ENCODE data around the gene LRMDA. TPM values are rescaled to one million over a fixed set of nuclear protein-coding genes. Genes with fewer than 3 reads are reported as not detected.

Gene LRMDA
- total and polyA plus RNA-seq, 2 of the 8 experiments (the other 6 are each of a cell fraction or from before 2014, with no cell fraction given) = 0.86 to 2.8 TPM

DNA sequence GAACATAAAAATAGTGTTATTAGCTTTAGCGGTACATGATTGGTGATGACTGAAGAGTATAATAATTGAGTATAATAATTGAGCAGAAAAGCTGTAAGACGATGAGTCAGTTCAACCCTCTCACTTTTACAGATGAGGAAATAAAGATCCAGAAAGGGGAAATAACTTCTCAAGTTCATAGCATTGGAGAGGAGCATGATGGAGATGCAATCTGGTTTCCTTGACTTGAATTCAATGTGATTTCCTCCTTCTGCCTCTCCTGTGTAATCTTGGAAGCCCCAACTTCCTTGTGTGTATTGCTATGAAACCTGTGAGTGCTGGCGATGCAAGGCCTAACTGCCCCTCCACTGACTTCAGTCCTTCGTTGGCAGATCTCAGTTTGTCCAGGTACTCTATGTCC lies 265.1 kb downstream of the LRMDA start:
- H2AK5ac ChIP-seq (ENCODE audit: low read depth, low read length) = no peak overlapping the region
- H2BK120ac ChIP-seq (replicated peaks; ENCODE audit: low read depth, low read length) = no peak overlapping the region
- no peak overlapping the region for H3K56ac ChIP-seq (replicated peaks; ENCODE audit: insufficient read length, low read depth, low read length)
- H3K23ac ChIP-seq (ENCODE audit: insufficient read length) = no peak overlapping the region
- no peaks in the 10 kb centered on the region for H3K9me3 ChIP-seq (ENCODE audit: insufficient read depth in 2 of 2, low read depth in 1 of 2, low read length in 1 of 2)
- no peaks in the 10 kb centered on the region for H4K20me1 ChIP-seq (replicated peaks in 1 of 2; ENCODE audit: control insufficient read depth in 1 of 2, insufficient read depth in 2 of 2, low read length in 2 of 2)
- ChIA-PET POLR2A (ENCODE audit: partially characterized antibody) (no interaction called here), CTCF (ENCODE audit: partially characterized antibody) (no interaction called here)
- no peak overlapping the region for H3K9ac ChIP-seq (replicated peaks in 1 of 4; ENCODE audit: extremely low read depth in 1 of 4, low read depth in 3 of 4, low read length in 3 of 4)
- H3K79me2 ChIP-seq (ENCODE audit: control insufficient read depth in 1 of 2, insufficient read depth in 2 of 2, low read length in 2 of 2) = no peaks in the 10 kb centered on the region
- 95% methylated on average over 4 of the region's 4 CpGs; no CpG with 5 or more reads in 1 of the 2 experiments for WGBS, 2 experiments (ENCODE audit: extremely low coverage in 1 of 2, insufficient coverage in 1 of 2, insufficient read length in 1 of 2, insufficient replicate concordance in 2 of 2, low coverage in 1 of 2, low lambda C conversion rate in 2 of 2, missing lambda C conversion rate in 1 of 2)
- H4K5ac ChIP-seq (ENCODE audit: insufficient read length, low read depth, low read length) = no peak overlapping the region
- no peak overlapping the region for H2AFZ ChIP-seq (ENCODE audit: low read length)
- H3K4me1 ChIP-seq (replicated peaks in 1 of 4; ENCODE audit: control insufficient read depth in 3 of 4, insufficient read depth in 4 of 4, low read length in 3 of 4) = no peaks in the 10 kb centered on the region
- FAIRE-seq (no peak), DNase-seq (ENCODE audit: low read depth in 1 of 2, low spot score in 2 of 2) (no peak)
- no peak overlapping the region for H2BK5ac ChIP-seq (ENCODE audit: low read depth, low read length)
- TF ChIP-seq SIN3A (conservative IDR thresholded peaks at IDR 0.05 in 1 of 2, IDR thresholded peaks at IDR 0.05 in 1 of 2; ENCODE audit: low read depth in 1 of 2, low read length in 2 of 2) (no peak), CBX5 (IDR thresholded peaks at IDR 0.05; ENCODE audit: low read depth, low read length) (no peak), KDM1A (IDR thresholded peaks at IDR 0.05; ENCODE audit: borderline replicate concordance, low read length) (no peak)
- no peak overlapping the region for H2BK15ac ChIP-seq (ENCODE audit: low read length)
- no peak overlapping the region for H2BK20ac ChIP-seq (ENCODE audit: low read length)
- no peak overlapping the region for H3K4me3 ChIP-seq (ENCODE audit: extremely low read depth in 1 of 4, insufficient read depth in 2 of 4, low read depth in 3 of 4, low read length in 4 of 4)
- no peak overlapping the region for H2BK12ac ChIP-seq (ENCODE audit: low read depth, low read length)
- no peaks in the 10 kb centered on the region for H3K36me3 ChIP-seq (ENCODE audit: control insufficient read depth in 2 of 4, insufficient read depth in 4 of 4, low read length in 3 of 4)
- H3K27me3 ChIP-seq (replicated peaks in 1 of 4; ENCODE audit: control insufficient read depth in 3 of 4, extremely low read depth in 1 of 4, insufficient read depth in 3 of 4, low read length in 3 of 4) = no peaks in the 10 kb centered on the region
- H3K23me2 ChIP-seq (ENCODE audit: low read depth, low read length) = no peaks in the 10 kb centered on the region
- no peak overlapping the region for H4K91ac ChIP-seq (replicated peaks; ENCODE audit: insufficient read length, low read length)
- H3K18ac ChIP-seq (ENCODE audit: extremely low read depth, low read length) = no peak overlapping the region
- no peak overlapping the region for H3K4me2 ChIP-seq (ENCODE audit: insufficient read depth in 1 of 2, low read depth in 2 of 2, low read length in 2 of 2)
- H4K8ac ChIP-seq (ENCODE audit: extremely low read depth, insufficient read depth, low read length) = no peak overlapping the region
- no peak overlapping the region for H3K14ac ChIP-seq (ENCODE audit: insufficient read length)
- no peaks in the 10 kb centered on the region for H3K79me1 ChIP-seq (ENCODE audit: low read depth, low read length)
- no peak overlapping the region for H3K4ac ChIP-seq (replicated peaks; ENCODE audit: insufficient read length, low read depth, low read length)
- H3K27ac ChIP-seq (ENCODE audit: low read depth, low read length) = no peak overlapping the region
